Activated naive CD8-positive, alpha-beta T cell treated with anti-CD3 and anti-CD28 coated beads, Interleukin-2, amount 50 U/mL, for 16 hours (primary cell): ENCODE data around the gene KREMEN1.

ENCODE experiments used
- DNase-seq: peaks from one replicate; pipeline ENCODE4 v3.0.0-alpha.2; 2020; ENCODE audit warnings: low read depth, low spot score

KREMEN1 gene

GRCh38 chr22:29048822-29049654, 23.8 kb upstream of the KREMEN1 start:
- DNase-seq = no peak

GRCh38 chr22:29049655-29050263, 23.1 kb upstream of the KREMEN1 start:
- DNase-seq = no peak

- no peak for DNase-seq
Measured at GRCh38 chr22:29050457-29050856, 22.4 kb upstream of the KREMEN1 start.

GRCh38 chr22:29053048-29053702, 19.7 kb upstream of the KREMEN1 start:
- DNase-seq = no peak

GRCh38 chr22:29054251-29054767, 18.5 kb upstream of the KREMEN1 start:
- no peak for DNase-seq

- DNase-seq = no peak
Measured at GRCh38 chr22:29055192-29055830, 17.5 kb upstream of the KREMEN1 start.

GRCh38 chr22:29056472-29056871, 16.4 kb upstream of the KREMEN1 start:
- no peak for DNase-seq

GRCh38 chr22:29060251-29060869, 12.5 kb upstream of the KREMEN1 start:
- no peak for DNase-seq

- DNase-seq = no peak
Measured at GRCh38 chr22:29060931-29061330, 11.9 kb upstream of the KREMEN1 start.

GRCh38 chr22:29061773-29062172, 11.1 kb upstream of the KREMEN1 start, which contains the start of gene C22orf31:
TSS of gene C22orf31 (minus strand) at chr22:29061831. CDS start at chr22:29061792, 39 bp downstream.
- DNase-seq = no peak

GRCh38 chr22:29062286-29062821, 10.5 kb upstream of the KREMEN1 start:
- no peak for DNase-seq

- no peak for DNase-seq
Measured at GRCh38 chr22:29065468-29066190, 7.2 kb upstream of the KREMEN1 start.

- DNase-seq = no peak
Measured at GRCh38 chr22:29069463-29069862, 3.4 kb upstream of the KREMEN1 start.

- no peak for DNase-seq
Measured at GRCh38 chr22:29070490-29070889, 2.3 kb upstream of the KREMEN1 start.

GRCh38 chr22:29071261-29072045, 1.4 kb upstream of the KREMEN1 start:
- DNase-seq = no peak

- DNase-seq = peak; percentile 61
Measured at GRCh38 chr22:29072193-29072978, 449 bp upstream of the KREMEN1 start.

- DNase-seq = no peak
Measured at GRCh38 chr22:29073618-29074275, 912 bp downstream of the KREMEN1 start.

GRCh38 chr22:29074276-29074772, 1.5 kb downstream of the KREMEN1 start:
- no peak for DNase-seq
